SK-N-SH (cell line): ENCODE results near the gene GPATCH4. TPM values are rescaled to one million over a fixed set of nuclear protein-coding genes. Genes with fewer than 3 reads are reported as not detected.
A peak's percentile ranks its signal among the peaks of the same experiment; 100 is the strongest.
"Not testable (repeated sequence)": the region's sequence is repeated elsewhere in the genome, so short reads cannot be mapped to it uniquely, and the experiment has no call there.

ENCODE experiments used
- CTCF ChIA-PET: fragments of 300-600, 350-600 bp; formaldehyde crosslinking; extraction: SDS; loops from one replicate; lab custom pipeline; 2021; lab: Yijun Ruan, JAX
- POLR2A ChIA-PET: fragments of 350-600 bp; sonication (Branson Sonifier 250); formaldehyde crosslinking; extraction: SDS; loops from one replicate; lab custom pipeline; 2020; ENCODE audit warnings: antibody characterized with exemption, inconsistent platforms; lab: Yijun Ruan, JAX
- DNase-seq: peaks from one replicate; pipeline ENCODE4 v3.0.0; 2012
- H2AFZ ChIP-seq: fragments of 200-600 bp; sonication (generic); 2 replicates; pipeline ENCODE4 v1.8.1; 2016; ENCODE audit warnings: antibody characterized with exemption, mild to moderate bottlenecking, low read depth
- H3F3A ChIP-seq: fragments of 200-600 bp; sonication (generic); replicated peaks from 2 replicates; pipeline ENCODE3; 2016; ENCODE audit warnings: antibody characterized with exemption, mild to moderate bottlenecking; ENCODE audit not compliant: insufficient read depth
- H3K27ac ChIP-seq, 2 experiments: fragments of 200-500 bp in 1 of 2; fragments of 200-600 bp in 1 of 2; sonication (Bioruptor generic) in 1 of 2; sonication (generic), shearing (Covaris generic) in 1 of 2; 2 replicates each; pipeline versions ENCODE4 v1.5.1 to v1.6.1; 2014 to 2016; ENCODE audit warnings: low read depth in 2 of 2, inconsistent platforms in 1 of 2, low read length in 1 of 2, mild to moderate bottlenecking in 1 of 2, mixed read lengths in 1 of 2
- H3K27me3 ChIP-seq: fragments of 200-600 bp; sonication (generic), shearing (Covaris generic); 2 replicates; pipeline ENCODE4 v1.6.1; 2016; ENCODE audit warnings: mixed run types; ENCODE audit not compliant: insufficient read depth
- H3K36me3 ChIP-seq, 2 experiments: fragments of 200-500 bp in 1 of 2; fragments of 200-600 bp in 1 of 2; sonication (Bioruptor generic) in 1 of 2; sonication (generic) in 1 of 2; replicated peaks in 1 of 2; 2 replicates each; pipeline versions ENCODE3 to v1.5.1; 2014 to 2016; ENCODE audit warnings: low read length in 1 of 2, mild to moderate bottlenecking in 1 of 2; ENCODE audit not compliant: insufficient read depth in 2 of 2, control insufficient read depth in 1 of 2
- H3K4me1 ChIP-seq, 2 experiments: fragments of 200-500 bp in 1 of 2; fragments of 200-600 bp in 1 of 2; sonication (Bioruptor generic) in 1 of 2; sonication (generic), shearing (Covaris generic) in 1 of 2; 2 replicates each; pipeline versions ENCODE4 v1.5.1 to v1.6.1; 2014 to 2016; ENCODE audit warnings: low read depth in 1 of 2, low read length in 1 of 2, mixed run types in 1 of 2; ENCODE audit not compliant: insufficient read depth in 2 of 2, control insufficient read depth in 1 of 2
- H3K4me2 ChIP-seq: fragments of 200-600 bp; sonication (generic), shearing (Covaris generic); 2 replicates; pipeline ENCODE4 v1.6.1; 2017; ENCODE audit warnings: mixed run types
- H3K4me3 ChIP-seq, 2 experiments: fragments of 200-500 bp in 1 of 2; fragments of 200-600 bp in 1 of 2; sonication (Bioruptor generic) in 1 of 2; sonication (generic), shearing (Covaris generic) in 1 of 2; 2 replicates each; pipeline versions ENCODE4 v1.5.1 to v1.8.1; 2014 to 2016; ENCODE audit warnings: low read depth in 2 of 2, inconsistent platforms in 1 of 2, low read length in 1 of 2, mild to moderate bottlenecking in 1 of 2, mixed read lengths in 1 of 2, moderate library complexity in 1 of 2
- H3K79me2 ChIP-seq: fragments of 200-600 bp; sonication (generic); 2 replicates; pipeline ENCODE4 v1.8.1; 2017; ENCODE audit warnings: mild to moderate bottlenecking; ENCODE audit not compliant: insufficient read depth
- H3K9ac ChIP-seq: fragments of 200-600 bp; sonication (generic); 2 replicates; pipeline ENCODE4 v1.6.1; 2017; ENCODE audit warnings: mixed run types
- H3K9me2 ChIP-seq: fragments of 200-600 bp; sonication (generic); 2 replicates; pipeline ENCODE4 v1.6.1; 2017; ENCODE audit warnings: mixed run types
- H3K9me3 ChIP-seq: fragments of 200-600 bp; sonication (generic); 2 replicates; pipeline ENCODE4 v1.6.1; 2017; ENCODE audit warnings: mixed run types, mild to moderate bottlenecking, moderate library complexity
- H4K20me1 ChIP-seq: fragments of 200-600 bp; sonication (generic); 2 replicates; pipeline ENCODE4 v1.6.1; 2017; ENCODE audit warnings: mild to moderate bottlenecking, mixed run types; ENCODE audit not compliant: insufficient read depth
- ELF1 ChIP-seq: IDR thresholded peaks from 2 replicates; pipeline ENCODE4 v1.4.0; 2012
- FOSL2 ChIP-seq: IDR thresholded peaks from 2 replicates; pipeline ENCODE4 v1.4.0; 2012; ENCODE audit warnings: low read depth, mild to moderate bottlenecking, moderate library complexity, borderline replicate concordance
- IRF3 ChIP-seq: fragments of 150-350 bp; IDR thresholded peaks from 2 replicates; pipeline ENCODE4 v1.6.1; 2016; ENCODE audit warnings: mild to moderate bottlenecking, low read depth, low read length
- MEF2A ChIP-seq: IDR thresholded peaks from 2 replicates; pipeline ENCODE4 v1.4.0; 2012; ENCODE audit warnings: low read depth, borderline replicate concordance
- MXI1 ChIP-seq: IDR thresholded peaks from 2 replicates; pipeline ENCODE4 v1.6.1; 2012; ENCODE audit warnings: mild to moderate bottlenecking, low read depth, low read length, improper control_type of control experiment
- NFIC ChIP-seq: IDR thresholded peaks from 2 replicates; pipeline ENCODE4 v1.4.0; 2012; ENCODE audit warnings: borderline replicate concordance
- NRF1 ChIP-seq: IDR thresholded peaks from 2 replicates; pipeline ENCODE4 v1.6.1; 2012; ENCODE audit warnings: low read depth, mild to moderate bottlenecking, low read length
- POLR2AphosphoS5 ChIP-seq: IDR thresholded peaks from 2 replicates; pipeline ENCODE4 v1.6.1; 2012; ENCODE audit warnings: low read depth, low read length
- RFX5 ChIP-seq: IDR thresholded peaks from 2 replicates; pipeline ENCODE4 v1.6.1; 2012; ENCODE audit warnings: mild to moderate bottlenecking, improper control_type of control experiment, low read length
- RXRA ChIP-seq: IDR thresholded peaks from 2 replicates; pipeline ENCODE4 v1.4.0; 2012; ENCODE audit warnings: low read depth, mild to moderate bottlenecking, borderline replicate concordance
- USF1 ChIP-seq: IDR thresholded peaks from 2 replicates; pipeline ENCODE4 v1.4.0; 2012; ENCODE audit warnings: low read depth, borderline replicate concordance
- YY1 ChIP-seq: IDR thresholded peaks from 2 replicates; pipeline ENCODE4 v1.4.0; 2012; ENCODE audit warnings: low read depth, mild to moderate bottlenecking
- WGBS: methylation state at CpG from one replicate; pipeline ENCODE4 v1.1.6; 2017; ENCODE audit warnings: low lambda C conversion rate; 5-methylcytosine and 5-hydroxymethylcytosine counted together
- polyA plus RNA-seq, 3 experiments: library from polyadenylated mRNA; depleted of rRNA; stranded (reverse); fragments of >200 nt; gene quantifications; 2 replicates each; pipeline ENCODE4 v1.2.3, GENCODE V29; 2012
- TF ChIP-seq, protein P1 (sequence below): fragments of 200-600 bp; sonication (generic); IDR thresholded peaks from 2 replicates; pipeline ENCODE4 v1.6.1; 2017; ENCODE audit warnings: antibody characterized with exemption, mild to moderate bottlenecking, moderate library complexity
- TF ChIP-seq, protein P2 (sequence below): IDR thresholded peaks from 2 replicates; pipeline ENCODE4 v1.6.1; 2012; ENCODE audit warnings: mild to moderate bottlenecking, low read depth, low read length, moderate library complexity
- TF ChIP-seq, protein P3 (sequence below): IDR thresholded peaks from 2 replicates; pipeline ENCODE4; 2012

Gene GPATCH4
- polyA plus RNA-seq, 1 of the 3 experiments (the other 2 are of a cell fraction) = 36.6 TPM

- H3K9me2 ChIP-seq, H3K4me3 ChIP-seq, H3K27ac ChIP-seq, H3F3A ChIP-seq, H3K36me3 ChIP-seq, POLR2A ChIA-PET, H2AFZ ChIP-seq, H4K20me1 ChIP-seq, H3K9me3 ChIP-seq, H3K79me2 ChIP-seq, DNase-seq, H3K9ac ChIP-seq, H3K4me2 ChIP-seq, H3K4me1 ChIP-seq: not testable (repeated sequence)
- CTCF ChIA-PET = interaction anchor here (0.7 to 9.7 kb wide), 11 partner anchors 9 to 95 kb away, joined by 3 to 244 read pairs (median 4); partner anchors contain the start of genes BCAN and NES
- peaks cover 39% of the 10 kb centered on the region; the same call in 1 of the 2 replicates for H3K27me3 ChIP-seq
- TF ChIP-seq, protein P1, sequence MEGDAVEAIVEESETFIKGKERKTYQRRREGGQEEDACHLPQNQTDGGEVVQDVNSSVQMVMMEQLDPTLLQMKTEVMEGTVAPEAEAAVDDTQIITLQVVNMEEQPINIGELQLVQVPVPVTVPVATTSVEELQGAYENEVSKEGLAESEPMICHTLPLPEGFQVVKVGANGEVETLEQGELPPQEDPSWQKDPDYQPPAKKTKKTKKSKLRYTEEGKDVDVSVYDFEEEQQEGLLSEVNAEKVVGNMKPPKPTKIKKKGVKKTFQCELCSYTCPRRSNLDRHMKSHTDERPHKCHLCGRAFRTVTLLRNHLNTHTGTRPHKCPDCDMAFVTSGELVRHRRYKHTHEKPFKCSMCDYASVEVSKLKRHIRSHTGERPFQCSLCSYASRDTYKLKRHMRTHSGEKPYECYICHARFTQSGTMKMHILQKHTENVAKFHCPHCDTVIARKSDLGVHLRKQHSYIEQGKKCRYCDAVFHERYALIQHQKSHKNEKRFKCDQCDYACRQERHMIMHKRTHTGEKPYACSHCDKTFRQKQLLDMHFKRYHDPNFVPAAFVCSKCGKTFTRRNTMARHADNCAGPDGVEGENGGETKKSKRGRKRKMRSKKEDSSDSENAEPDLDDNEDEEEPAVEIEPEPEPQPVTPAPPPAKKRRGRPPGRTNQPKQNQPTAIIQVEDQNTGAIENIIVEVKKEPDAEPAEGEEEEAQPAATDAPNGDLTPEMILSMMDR = peak; percentile 43
- WGBS = 58% methylated on average over 9 of the region's 9 CpGs
These were observed 29.9 kb upstream of the GPATCH4 start for GRCh38 chr1:156631152-156631551.

DNA sequence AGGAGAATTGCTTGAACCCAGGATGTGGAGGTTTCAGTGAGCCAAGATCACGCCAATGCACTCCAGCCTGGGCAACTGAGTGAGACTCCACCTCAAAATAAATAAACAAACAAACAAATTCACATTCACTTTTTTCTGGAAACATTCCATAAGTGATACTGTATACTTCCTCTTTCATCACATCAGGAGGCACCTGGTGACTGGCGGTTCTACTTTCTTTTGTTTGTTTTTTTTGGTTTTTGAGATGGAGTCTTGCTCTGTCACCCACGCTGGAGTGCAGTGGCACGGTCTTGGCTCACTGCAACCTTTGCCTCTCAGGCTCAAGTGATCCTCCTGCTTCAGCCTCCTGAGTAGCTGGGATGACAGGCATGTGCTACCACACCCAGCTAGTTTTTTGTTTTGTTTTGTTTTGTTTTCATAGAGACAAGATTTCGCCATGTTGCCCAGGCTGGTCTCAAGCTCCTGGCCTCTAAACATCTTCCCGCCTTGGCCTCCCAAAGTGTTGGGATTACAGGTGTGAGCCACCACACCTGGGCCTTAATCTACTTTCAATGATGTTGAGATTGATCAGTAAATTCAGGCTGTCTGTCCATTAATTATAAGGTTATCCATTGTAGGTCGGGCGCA lies 28.7 kb upstream of the GPATCH4 start:
- H2AFZ ChIP-seq = no peak overlapping the region
- peaks cover 38% of the 10 kb centered on the region for H3K27me3 ChIP-seq
- no peaks in the 10 kb centered on the region for H3K79me2 ChIP-seq
- 70% methylated on average over 8 of the region's 8 CpGs for WGBS
- no peak overlapping the region for H3K27ac ChIP-seq
- no peaks in the 10 kb centered on the region for H4K20me1 ChIP-seq
- H3K4me2 ChIP-seq = no peak overlapping the region
- no peak for DNase-seq
- H3K4me3 ChIP-seq = no peak overlapping the region
- no peak overlapping the region for H3K9ac ChIP-seq
- H3K36me3 ChIP-seq = no peaks in the 10 kb centered on the region
- no peaks in the 10 kb centered on the region for H3K9me2 ChIP-seq
- no peaks in the 10 kb centered on the region for H3K9me3 ChIP-seq
- ChIA-PET POLR2A (no interaction called here), CTCF (interaction anchor here (0.8 to 9.7 kb wide), 7 partner anchors 10 to 96 kb away, joined by 3 to 244 read pairs (median 4); partner anchors contain the start of genes BCAN, HAPLN2 and NES)
- H3F3A ChIP-seq = peaks cover 5% of the 10 kb centered on the region
- peaks cover 0 to 5% of the 10 kb centered on the region in 2 experiments; a peak in 1 of 4 replicates for H3K4me1 ChIP-seq
- TF ChIP-seq FOSL2 (no peak), ELF1 (no peak), RFX5 (no peak), MEF2A (no peak), USF1 (no peak), POLR2AphosphoS5 (no peak), NRF1 (no peak), MXI1 (no peak), IRF3 (no peak), YY1 (no peak), NFIC (no peak), RXRA (no peak)
- TF ChIP-seq, protein P1 = no peak
- TF ChIP-seq, protein P2, sequence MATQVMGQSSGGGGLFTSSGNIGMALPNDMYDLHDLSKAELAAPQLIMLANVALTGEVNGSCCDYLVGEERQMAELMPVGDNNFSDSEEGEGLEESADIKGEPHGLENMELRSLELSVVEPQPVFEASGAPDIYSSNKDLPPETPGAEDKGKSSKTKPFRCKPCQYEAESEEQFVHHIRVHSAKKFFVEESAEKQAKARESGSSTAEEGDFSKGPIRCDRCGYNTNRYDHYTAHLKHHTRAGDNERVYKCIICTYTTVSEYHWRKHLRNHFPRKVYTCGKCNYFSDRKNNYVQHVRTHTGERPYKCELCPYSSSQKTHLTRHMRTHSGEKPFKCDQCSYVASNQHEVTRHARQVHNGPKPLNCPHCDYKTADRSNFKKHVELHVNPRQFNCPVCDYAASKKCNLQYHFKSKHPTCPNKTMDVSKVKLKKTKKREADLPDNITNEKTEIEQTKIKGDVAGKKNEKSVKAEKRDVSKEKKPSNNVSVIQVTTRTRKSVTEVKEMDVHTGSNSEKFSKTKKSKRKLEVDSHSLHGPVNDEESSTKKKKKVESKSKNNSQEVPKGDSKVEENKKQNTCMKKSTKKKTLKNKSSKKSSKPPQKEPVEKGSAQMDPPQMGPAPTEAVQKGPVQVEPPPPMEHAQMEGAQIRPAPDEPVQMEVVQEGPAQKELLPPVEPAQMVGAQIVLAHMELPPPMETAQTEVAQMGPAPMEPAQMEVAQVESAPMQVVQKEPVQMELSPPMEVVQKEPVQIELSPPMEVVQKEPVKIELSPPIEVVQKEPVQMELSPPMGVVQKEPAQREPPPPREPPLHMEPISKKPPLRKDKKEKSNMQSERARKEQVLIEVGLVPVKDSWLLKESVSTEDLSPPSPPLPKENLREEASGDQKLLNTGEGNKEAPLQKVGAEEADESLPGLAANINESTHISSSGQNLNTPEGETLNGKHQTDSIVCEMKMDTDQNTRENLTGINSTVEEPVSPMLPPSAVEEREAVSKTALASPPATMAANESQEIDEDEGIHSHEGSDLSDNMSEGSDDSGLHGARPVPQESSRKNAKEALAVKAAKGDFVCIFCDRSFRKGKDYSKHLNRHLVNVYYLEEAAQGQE = no peak
- TF ChIP-seq, protein P3, sequence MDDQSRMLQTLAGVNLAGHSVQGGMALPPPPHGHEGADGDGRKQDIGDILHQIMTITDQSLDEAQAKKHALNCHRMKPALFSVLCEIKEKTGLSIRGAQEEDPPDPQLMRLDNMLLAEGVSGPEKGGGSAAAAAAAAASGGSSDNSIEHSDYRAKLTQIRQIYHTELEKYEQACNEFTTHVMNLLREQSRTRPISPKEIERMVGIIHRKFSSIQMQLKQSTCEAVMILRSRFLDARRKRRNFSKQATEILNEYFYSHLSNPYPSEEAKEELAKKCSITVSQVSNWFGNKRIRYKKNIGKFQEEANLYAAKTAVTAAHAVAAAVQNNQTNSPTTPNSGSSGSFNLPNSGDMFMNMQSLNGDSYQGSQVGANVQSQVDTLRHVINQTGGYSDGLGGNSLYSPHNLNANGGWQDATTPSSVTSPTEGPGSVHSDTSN = no peak
